Measurements from ENCODE around the gene DIPK1C.
"Not testable (repeated sequence)": the region's sequence is repeated elsewhere in the genome, so short reads cannot be mapped to it uniquely, and the experiment has no call there.

Gene DIPK1C

GRCh38 chr18:74457043-74457724 lies at the start of gene DIPK1C:
DIPK1C (minus strand) TSS chr18:74457308; CDS start chr18:74457259, 49 bp downstream.
- DNase-seq: peak in 48 of 56 donors; percentile 10 to 84 (median 62)

GRCh38 chr18:74506448-74507084 lies 49.5 kb upstream of the DIPK1C start:
- no peak for DNase-seq

DNA sequence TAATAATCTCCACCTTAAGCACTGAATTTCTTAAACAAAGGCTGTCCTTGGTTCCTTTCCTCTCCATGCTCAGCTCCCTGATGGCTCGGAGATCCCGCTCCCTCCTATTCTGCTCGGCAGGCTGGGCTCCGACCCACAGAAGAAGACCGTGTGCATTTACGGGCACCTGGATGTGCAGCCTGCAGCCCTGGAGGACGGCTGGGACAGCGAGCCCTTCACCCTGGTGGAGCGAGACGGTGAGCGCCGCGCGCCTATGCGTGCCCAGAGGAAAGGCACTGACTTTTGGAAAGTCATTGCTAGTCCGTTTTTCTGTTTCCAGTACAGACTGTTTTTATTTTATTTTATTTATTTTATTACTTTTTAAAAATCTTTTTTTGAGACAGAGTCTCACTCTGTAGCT lies 48.7 kb upstream of the DIPK1C start:
- DNase-seq: no peak

- DNase-seq: no peak
Observed at GRCh38 chr18:74503137-74503536, 46.0 kb upstream of the DIPK1C start.

GRCh38 chr18:74501386-74501785 lies 44.3 kb upstream of the DIPK1C start:
- no peak for DNase-seq

DNA sequence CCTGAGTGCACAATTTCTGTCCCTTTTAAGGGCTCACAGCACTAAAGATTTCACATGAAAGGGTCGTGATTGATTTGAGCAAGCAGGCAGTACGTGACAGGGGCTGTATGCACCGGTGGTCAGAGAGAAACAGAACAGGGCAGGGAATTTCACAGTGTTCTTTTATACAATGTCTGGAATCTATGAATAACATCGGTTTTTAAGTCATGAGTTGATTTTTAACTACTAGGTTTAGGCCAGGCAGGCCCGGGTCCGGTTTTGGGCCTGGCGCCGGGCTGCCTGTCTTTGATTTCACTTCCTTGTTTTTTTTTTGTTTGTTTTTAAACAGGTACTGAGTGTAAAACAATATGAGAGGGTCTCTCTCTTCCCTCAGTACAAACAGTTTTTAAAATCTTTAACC lies 43.7 kb upstream of the DIPK1C start:
- DNase-seq: not testable (repeated sequence)

DNA sequence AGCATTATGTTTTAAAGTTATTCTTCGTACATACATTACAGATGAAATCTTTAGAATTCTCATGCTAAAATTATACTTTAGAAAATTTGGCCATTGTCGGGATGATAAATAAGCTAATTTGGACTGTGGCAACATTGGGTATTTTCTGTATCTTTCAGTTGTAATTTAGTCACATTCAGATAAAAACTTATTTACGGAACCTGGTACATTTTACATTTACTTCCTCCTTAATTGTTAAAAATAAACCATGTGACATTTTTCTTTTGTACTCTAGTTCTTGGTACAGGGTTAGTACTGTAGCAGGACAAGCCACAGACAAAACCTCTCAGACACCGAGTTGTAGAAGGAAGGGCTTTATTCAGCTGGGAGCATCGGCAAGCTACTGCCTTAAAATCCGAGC lies 43.3 kb upstream of the DIPK1C start:
- DNase-seq: no peak

DNA sequence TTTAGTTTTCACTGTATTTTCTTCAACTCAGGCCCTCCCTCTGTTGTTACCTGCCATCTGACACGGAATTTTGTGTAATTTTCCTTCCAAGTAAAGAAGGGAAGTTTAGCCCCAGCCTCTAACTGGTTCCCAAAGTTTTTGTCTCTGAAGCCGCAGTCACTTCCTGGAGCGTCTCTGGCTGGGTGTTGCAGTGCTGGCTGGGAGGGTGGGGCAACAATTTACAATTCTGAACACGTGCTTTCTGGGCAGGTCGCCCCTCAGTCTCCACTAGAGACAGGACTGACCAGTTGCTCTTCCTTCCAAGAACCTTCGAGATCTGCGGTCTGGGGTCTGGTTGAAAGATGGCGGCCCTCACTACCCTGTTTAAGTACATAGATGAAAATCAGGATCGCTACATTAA lies 42.5 kb upstream of the DIPK1C start:
- DNase-seq: peak in 37 of 56 donors; percentile 9 to 82 (median 41)

DNA sequence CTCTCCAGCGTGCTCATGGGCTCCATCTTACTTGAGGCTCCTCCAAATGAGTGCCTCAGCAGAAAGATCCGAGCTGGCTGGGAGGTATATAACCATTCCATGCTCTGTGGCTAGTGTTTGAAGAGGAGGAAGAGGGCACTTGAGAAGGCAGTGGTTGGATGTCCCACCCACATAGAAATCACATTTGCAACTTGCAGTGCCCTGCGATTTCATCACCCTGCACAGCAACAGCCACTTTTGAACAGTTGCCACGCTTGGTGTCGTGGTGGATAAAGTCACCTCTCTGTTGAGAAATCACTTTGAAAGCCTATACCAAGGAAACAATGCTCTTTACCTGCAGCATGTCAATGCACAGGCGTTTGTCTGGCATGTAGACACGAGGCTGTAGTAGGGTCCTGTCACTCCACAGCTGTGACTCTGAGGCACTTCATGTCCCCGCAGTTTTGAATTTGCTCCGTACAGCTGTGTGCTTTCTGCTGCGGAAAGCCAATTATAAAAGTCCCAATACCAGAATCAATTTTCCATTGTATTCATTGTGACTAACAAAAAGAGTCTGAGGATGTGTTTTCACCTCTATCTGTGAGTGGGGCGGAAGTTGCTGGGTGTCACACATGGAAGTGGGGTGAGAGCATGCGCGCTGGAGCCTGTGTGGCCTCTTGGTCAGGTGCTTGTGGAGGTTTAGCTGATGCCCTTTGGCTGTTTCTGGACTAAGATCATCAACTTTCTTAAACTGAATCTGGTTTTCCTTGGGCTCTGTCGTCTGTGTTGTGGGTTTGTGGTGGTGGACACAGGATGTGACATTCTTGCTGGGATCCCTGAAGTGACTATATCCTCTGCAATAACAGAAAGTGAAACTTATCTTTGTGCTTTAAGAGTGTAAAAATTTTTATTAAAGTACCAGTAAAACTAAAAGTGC lies 41.9 kb upstream of the DIPK1C start:
- DNase-seq: peak in 23 of 56 donors; percentile 6 to 61 (median 31)

DNA sequence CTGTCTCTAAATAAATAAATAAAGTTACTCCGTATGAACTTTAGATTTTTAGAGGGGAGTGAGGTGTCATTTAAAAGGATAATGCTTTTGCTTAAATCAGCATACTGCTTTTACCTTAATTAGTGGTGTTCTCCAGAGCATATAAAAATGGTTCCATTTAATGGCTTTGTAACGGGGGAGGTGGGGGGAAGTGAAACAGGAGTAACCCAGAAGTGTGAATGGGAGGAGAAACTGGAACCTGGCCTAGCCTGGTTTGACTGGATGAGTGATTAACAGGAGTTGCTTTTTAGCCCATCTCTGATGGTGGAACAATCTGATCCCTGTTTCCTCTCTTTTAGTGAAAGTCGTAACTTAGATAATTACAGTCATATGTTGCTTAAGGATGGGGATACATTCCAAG lies 40.7 kb upstream of the DIPK1C start:
- DNase-seq: no peak

- DNase-seq: no peak
Observed at GRCh38 chr18:74497324-74497676, 40.2 kb upstream of the DIPK1C start.

GRCh38 chr18:74496508-74497323 lies 39.6 kb upstream of the DIPK1C start:
- DNase-seq: peak in 38 of 56 donors; percentile 19 to 85 (median 68)

DNA sequence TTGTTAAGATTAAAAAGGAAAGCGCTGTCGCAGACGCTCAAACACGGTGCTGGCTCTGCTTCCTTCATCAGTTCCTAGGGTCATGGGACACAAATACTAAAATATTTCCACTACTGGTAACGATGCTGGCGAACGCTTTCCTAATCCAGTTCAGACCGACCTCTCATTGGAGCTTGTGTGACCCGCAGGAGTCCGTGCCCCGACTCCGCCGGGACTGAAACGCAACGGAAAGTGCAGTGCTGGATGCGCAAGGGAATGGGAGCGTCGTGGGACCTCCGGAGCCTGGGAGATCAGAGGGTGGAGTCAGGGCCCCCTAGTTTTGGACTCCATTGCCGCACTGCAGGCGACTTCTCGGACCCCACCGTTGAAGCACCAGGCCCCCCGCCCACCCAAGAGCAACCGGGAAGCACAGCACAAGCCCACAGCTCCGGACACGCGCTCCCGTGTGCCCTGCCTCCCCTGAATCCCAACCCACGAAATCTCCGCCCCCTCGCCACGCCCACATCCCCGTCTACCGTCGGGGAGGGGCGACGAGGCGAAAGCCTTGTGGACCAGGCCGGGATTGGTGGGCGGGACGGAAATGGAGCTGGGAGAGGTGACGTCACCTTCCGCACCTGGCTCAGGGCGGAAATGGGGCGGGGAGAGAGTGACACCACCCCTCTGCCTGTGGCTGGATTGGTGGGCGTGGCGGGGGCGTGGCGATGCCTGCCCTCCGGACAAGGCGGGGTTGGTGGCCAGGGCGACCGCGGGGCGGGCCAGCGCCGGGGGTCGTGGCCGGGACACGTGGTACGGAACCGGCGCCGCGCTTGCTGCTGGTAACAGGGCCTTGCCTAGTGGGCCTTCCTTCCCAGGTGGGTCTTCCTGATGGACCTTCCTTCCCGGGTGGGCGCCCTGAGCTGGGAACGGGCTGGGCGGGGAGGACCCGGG lies 38.7 kb upstream of the DIPK1C start, which contains the start of gene CNDP2:
CNDP2 (plus strand) TSS at position 783 of the 927 bp plus-strand sequence. CDS start 3,611 bp downstream, outside the sequence.
- peak; percentile 89 to 100 (median 99) for DNase-seq

GRCh38 chr18:74494514-74494913 lies 37.4 kb upstream of the DIPK1C start:
- no peak for DNase-seq

DNA sequence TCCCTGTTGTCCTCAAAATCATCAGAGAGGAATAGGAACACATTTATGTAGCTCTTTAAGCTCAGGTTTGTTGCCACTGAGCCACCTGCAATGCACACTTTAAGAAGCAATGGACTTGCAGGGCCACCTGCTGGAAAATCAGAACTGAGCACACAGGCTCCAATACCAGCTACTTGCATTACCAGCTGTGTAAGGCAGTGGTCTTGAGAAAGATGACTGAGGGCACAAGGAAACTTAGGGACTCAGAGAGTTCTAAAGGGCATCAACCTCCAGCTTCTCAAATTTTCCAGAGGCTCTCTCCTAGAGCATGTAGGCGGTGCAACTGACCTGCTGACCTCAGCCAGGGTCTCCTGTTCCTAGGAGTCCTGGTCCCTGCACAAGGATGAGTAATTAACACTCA lies 36.6 kb upstream of the DIPK1C start:
- DNase-seq: peak in 21 of 56 donors; percentile 15 to 67 (median 37)

GRCh38 chr18:74492259-74492658 lies 35.2 kb upstream of the DIPK1C start:
- DNase-seq: no peak

GRCh38 chr18:74489676-74490075 lies 32.6 kb upstream of the DIPK1C start:
- DNase-seq: no peak

DNA sequence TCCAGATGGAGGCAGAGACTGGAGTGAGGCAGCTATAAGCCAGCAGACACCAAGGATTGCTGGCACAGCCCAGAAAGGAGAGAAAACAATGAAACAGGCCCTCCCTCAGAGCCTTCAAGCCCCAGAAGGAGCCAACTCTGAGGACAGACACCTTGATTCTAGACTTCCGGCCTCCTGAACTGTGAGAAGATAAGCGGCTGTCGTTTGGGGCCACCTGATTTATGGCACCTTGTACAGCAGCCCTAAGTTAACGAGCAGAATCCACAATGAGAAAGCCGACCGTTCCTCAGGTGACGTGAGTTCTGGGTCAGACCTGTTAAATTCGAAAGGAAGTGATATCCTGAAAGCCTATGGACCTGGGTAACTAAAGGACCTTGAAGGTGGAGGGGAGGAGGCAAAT lies 31.8 kb upstream of the DIPK1C start:
- DNase-seq: no peak

- DNase-seq: no peak
Observed at GRCh38 chr18:74488354-74488753, 31.2 kb upstream of the DIPK1C start.
